DMS153 (cell line): ENCODE results near the gene KCNMA1.
A peak's percentile ranks its signal among the peaks of the same experiment; 100 is the strongest.

Experiments used
- DNase-seq: peaks from one replicate; lab custom pipeline; 2025; lab: John Stamatoyannopoulos, UW

The KCNMA1 gene

DNA sequence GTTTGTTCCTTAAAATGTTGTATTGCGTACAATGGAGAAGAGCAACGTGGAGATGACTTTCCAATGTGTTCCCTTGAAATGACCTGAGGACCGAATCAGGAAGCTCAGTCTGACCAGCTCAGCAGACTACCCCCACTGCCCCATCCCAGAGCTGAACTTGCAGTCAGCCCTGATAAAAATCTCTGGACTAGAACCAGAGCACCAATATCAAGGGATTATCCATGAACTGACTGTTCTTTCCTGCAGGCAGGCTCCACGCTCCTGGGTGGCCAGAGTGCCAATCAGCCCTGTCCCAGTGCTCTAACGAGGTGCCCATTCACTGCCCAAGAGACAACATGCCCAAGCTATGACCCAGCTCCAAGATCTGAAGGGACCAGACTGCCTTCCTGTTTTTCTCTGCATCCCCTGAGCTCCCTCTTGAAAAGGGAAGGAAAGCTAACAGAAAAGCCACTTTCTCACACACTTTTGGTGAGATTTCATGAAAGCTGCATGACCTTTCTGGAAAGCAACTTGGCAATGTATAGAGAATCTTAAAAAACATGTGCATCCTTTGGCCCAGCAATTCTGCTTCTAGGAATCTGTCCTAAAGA is 130.2 kb downstream of the KCNMA1 start:
- no peak for DNase-seq

DNA sequence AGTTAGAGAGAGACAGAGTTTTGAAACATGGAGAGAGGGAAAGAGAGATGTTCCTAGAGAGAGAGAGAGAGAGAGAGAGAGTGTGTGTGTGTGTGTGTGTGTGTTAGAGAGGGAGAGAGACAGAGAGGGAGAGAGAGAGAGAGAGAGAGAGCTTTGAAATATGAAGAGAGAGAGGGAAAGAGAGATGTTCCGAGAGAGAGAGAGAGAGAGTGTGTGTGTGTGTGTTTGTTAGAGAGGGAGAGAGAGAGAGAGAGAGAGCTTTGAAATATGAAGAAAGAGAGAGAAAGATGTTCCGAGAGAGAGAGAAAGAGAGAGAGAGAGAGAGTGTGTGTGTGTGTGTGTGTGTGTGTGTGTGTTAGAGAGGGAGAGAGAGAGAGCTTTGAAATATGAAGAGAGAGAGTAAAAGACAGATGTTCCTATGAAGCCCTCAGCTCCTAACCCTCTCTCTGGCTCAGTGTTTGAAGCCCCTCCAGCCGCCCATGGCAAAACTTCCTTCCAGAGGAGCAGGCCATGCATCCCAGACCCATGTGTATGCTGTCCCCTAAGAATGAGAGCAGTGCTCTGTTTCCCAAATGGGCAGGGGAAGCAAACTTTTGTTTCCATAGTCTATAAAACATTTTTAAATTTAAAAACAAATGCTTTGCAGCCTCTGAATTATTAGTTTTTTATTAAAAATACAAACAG is 130.9 kb downstream of the KCNMA1 start:
- no peak for DNase-seq

DNA sequence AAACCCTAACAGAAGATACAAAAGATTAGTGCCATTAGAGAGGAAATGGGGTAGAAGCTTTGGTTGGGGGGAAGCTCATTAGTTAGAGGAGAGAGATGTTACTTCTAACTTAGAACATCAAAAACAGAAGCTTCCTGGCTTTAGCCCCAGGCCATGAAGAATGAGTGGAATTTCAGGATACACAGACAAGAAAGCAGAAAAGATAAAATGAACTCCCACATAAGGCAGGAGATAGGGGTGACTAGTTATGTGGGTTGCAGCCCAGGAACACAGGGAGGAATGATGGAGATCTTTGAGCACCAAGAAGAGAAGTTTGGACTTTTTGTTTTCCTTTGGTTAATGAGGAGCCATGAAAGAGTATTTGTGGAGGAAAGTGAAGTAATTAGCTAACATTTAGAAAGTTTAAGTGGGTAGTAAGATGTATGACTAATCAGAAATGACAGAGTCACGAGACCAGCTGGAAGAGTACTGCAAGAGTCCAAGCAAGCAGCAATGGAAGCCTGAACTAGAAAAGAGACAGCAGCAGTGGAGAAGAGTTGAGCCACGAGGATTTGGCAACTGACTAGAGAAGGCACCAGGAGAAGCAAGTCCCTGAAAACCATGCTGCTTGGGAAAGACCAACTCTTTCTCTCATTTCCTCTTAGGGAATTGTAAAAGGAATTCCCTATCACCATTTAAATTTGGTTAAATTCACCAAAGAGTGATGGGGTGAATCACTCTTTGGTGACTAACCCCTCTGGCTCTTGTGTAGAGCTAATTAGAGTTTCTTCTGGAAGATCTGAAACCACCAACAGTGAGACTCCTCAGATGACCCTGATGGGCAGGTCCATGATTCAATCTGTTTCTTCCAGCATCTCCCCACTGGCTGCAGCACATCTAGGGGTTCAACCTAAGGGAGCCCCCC is 131.9 kb downstream of the KCNMA1 start:
- DNase-seq, result no peak

DNA sequence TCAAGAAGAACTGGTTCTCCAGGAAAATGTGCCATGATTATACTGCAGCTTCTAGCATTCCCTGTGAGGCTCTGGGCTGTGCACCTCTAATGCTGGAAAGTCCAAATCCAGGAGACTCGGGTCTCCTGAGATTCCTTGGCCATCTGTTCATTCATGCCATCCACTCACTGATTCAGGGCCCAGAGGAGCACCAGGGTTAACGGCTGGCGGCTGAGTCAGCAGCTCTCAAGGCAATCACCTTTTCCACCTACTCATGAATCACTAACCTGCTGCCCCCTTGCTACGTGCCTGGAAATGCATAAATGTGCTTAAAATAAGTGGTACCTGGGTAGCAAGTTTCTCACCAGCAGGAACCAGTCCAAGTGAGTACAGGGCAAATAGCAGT is 132.7 kb downstream of the KCNMA1 start:
- DNase-seq, result peak; percentile 9

DNA sequence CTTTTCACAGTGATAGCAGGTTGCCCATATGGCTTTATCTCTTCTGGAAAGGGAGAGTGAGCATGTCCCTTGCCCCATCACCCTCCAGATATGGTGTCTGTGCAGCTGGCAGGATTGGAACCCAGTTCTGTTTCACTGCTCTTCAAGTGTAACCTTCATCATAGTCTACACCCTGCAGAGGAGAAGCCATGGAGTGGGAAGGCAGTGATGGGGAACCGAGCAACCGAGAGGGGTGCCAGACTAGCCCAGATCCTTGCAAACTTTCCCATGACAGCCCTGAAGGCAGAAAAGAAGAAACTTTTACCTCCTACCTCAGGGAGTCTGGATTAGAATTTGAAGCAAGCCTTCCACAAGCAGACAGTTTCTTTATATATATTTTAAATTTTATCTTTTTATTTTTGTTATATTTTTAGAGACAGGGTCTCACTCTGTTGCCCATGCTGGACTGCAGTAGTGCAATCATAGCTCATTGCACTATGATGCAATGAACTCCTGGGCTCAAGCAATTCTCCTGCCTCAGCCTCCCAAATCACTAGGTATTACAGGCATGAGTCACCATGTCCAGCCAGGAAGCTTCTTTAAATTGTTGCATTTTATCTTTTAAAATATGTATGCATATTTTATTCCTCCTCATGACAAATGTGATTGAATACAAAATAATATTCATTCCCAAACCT is 133.3 kb downstream of the KCNMA1 start:
- no peak for DNase-seq

DNA sequence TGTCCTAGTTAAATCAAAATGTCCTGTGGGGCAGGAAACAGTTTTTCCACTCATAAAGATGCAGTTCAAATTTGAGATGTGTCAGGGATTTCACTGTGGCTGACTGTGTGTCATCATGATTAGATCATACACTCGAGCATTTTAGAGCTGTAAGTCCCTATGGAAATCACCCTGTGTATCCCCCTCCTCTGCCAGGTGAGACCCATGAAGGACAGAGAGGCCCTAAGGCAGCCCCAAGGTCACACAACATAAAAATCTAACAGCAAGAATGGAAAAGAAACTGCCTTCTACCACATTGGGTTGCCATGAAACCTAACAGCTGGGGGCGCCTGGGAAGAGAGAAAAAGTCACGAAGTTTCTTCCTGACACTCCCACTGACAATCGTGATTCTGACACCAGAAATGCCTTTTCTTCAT is 135.8 kb downstream of the KCNMA1 start:
- DNase-seq, result no peak

DNA sequence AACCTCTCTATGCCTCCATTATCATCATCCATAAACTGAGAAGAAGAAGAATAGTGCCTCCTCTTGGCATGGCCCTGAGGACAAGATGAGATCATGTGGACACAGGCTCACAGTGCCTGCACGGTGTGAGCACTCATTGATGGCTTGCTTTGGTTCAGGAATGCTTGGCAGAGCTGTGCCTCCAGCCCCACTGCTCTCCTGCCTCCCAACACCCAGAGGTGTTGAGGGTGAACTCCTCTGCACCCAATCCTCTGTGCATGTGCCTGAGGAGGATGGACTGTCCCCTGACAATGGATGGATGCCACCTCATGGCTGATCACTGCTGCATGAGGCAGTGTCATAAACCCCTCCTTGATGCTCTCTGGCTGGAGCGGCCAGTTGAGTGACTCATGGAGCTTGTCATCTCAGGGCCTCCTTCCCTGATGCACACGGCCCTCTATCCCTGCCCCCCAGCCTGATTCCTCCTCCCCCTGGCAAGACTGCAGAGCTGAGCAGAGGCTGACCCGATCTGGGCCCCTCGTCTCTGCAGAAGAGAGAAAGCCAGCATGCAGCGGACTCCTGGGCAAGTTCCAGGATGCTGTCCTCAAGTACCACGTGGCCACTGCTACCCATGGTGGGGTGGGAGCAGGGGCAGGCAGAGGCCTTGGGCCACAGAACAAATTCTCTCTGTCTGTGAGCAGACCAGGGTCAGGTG is 136.3 kb downstream of the KCNMA1 start:
- DNase-seq, result no peak

DNA sequence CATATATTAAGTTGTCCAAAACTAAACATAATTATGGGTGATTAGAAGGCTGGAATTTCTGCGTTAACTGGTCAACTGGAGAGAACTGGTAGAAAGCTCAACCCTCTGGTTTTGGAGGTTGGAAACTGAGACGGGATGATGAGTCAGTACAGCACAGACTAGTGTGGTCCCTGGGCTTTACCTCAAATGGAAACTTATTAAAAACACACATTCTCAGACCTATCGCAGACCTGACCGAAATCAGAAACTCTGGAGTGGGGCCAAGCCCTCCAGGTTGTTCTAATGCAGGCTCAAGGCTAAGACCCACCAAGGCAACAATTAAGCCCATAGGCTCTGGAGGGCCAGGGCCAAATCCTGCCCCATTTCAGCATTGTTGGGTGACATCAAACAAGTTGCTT is 136.9 kb downstream of the KCNMA1 start:
- no peak for DNase-seq

DNA sequence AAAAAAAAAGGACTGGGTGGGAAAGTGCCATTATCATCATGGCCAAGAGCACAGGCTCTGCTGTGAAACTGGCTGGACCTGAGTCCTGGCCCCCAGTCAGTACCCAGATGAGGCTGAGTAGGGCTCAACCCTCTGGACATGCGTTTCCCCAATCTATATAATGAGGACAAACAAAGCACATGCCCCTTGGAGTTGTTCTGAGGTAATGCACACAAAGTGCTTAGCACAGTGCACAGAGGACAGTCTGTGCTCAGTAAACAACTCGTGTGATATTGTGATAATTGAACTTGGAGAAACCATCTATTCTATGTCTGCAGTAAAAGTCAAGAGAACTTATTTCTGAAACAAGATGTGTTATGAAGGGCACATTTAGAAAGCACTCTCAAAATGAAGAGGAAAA is 138.8 kb downstream of the KCNMA1 start:
- no peak for DNase-seq

DNA sequence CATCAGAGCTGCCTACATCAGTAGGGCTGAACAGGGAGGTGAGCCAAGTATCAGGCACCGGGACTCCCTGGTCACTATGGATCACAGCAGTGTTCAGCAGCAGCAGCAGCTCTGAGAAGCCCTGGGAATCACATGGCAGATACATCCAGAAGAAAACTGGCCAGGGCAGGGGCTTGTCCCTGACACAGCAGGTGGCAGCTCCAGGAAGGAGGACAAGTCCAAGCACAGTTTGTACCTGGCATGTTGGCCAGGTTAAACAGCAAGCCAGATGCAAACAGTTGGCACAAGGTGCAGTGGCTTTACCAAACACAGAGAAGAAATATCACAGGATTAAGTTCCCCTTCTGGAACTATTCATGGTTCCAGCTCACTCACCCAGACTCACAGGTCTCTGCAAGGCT is 139.4 kb downstream of the KCNMA1 start:
- no peak for DNase-seq

DNA sequence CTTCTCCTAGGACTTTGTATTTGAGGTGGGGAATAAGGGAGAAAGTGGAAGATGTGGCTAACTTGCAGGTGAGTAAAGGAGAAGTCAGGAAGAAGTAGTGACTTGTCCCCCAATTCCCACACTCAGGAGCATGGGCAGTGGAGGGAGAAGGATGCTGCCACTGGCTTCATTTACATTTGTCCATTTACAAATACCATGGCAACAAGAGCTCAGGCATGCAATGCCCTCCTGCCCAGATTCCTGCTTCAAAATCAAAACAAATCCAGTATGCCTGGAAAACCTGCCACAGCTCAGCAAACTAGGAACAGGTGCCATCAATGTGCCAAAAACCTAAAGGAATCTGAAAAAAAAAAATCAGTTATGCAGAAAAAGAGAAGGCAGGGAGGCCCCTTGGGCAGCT is 139.9 kb downstream of the KCNMA1 start:
- no peak for DNase-seq

DNA sequence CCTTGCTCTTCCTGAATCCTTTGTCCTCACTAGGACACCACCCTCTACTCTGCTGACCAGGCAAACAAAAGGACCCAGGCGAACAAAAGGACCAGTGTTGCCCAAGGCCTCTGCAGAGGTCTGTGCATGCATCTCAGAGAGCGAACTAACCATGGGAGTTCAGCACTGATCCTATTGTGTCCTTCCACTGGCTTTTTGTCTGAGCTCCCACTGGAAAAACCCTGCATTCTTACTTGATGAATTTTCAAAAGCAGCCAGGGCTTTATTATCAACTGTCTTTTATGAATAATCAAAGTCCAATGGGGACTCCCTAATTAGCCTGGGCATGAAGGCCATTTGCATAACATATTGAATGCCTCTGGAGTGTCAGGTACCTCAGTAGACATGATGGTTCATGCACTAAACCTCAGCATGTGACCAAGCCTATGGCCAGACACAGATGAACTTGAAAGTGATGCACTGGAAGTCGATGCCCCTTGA is 140.6 kb downstream of the KCNMA1 start:
- DNase-seq, result no peak

DNA sequence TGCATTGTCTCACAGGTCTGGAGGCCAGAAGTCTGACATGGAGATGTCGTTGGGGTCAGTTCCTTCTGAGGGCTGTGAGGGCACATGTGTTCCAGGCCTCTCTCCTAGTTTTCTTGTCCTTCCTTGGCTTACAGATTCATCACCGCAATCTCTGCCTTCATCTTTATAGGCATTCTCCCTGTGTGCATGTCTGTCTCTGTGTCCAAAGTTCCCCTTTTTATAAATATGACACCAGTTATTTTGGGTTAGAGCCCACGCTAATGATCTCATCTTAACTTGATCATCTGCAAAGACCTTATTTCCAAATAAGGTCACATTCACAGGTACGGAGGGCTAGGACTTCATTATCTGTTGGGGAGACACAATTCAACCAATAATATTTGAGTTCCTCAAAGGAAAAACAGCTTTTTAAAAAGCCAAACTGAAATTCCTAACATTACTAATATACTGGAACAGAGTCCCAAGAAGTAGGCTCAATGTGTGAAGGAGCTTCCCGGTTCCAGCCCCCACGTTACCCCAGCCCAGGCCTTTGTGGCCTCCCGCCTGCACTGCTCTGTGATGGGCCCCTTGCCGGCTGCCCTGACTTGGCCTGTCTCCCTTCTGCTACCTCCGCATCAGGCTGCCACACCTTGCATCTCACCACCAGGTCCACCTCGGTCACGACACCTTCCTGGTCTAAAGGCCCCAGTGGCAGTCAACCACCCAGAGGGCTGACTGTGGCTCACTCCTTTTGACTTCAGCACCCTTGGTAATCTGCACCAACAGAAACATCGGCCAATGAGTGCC is 142.7 kb downstream of the KCNMA1 start:
- DNase-seq, result no peak

DNA sequence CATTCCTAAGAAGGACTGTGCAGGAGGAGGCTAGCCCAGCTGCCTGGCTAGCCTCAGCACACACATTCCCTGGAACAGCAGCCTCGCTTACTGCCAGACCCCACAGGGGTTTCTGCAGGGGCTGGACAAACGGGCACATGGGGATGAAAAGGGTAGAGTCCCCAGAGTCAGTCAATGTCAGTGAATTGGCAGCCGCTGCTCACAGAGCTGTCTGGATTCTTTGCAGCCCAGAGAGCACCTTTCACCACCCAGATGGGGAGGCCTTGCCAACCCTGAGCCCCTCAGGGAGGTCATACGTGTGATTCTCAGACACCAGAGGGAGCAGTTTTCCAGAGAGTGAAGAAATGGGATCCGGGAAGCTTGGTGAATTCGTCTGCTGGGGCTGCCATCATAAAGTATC is 143.3 kb downstream of the KCNMA1 start:
- no peak for DNase-seq

DNA sequence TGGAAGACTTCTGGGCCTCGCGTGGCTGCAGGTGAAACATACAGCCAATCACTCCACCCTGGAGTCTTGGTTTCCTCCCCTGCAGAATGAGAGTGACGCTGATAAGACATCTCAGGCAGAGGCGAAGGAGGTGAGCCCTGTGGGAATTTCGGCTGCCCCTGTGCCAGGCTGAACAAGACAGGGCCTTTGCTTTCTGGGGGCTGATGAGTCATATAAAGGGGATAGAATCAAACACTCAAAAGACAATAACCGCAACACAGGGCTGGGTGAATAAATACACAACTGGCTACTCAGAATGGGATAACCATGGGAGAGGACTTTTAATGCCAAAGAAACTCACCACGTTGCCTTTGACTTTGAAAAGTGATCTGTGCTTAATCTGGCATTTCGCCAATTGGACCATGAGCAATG is 143.8 kb downstream of the KCNMA1 start:
- no peak for DNase-seq

DNA sequence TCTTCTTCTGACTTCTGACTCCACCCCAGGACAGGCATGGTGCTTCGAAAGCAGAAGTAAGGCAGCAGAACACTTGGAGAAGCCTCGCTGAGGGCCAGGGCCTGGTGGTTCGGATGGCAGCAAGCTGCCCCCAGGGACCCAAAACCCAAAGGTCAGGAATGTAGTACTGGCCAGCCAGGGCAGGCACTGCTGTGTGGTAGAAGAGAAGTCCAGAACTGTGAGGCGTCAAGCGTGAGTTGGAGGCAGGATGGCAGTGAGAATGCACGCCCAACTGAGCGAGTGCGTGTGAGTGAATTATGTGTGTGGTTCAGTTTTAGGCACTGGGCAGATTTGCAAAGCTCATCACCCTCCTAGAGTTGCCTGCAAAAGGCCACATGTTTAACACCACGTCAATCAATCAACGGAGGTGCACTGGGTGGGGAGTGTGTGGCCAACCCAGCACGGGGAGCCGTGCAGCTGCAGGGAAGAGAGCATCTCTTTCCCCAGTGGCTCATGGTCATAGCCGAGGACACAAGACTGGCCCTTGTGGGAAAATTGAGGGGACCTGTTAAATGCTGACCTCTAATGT is 144.3 kb downstream of the KCNMA1 start:
- no peak for DNase-seq

DNA sequence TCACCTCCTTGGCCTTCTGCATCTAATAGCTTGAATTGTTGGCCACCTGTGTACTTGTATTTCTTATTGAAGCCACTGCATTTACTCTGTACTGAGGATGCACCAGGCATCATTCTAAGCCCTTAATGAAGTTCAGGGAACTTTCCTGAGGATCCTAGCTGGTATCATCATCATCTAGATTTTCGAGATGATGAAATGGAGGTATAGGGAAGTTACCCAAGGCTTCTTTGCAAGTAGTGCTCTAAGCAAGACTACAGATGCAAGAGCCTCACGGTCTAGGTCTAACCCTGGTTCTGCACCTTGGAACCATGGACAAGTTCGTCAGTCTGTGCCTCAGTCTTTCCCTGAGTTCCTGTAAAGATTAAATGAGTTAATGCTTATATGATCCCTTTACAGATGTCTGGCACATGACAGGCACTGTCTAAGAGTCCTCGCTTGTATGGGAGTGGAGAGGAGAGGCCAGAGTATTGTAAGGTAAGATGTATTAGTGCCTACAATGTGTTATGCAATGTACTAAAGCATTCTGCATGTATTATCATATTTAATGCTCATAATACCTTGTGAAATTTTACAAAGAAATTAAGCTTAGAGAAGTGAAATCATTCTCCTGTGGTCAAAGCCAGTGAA is 145.1 kb downstream of the KCNMA1 start:
- DNase-seq, result no peak

DNA sequence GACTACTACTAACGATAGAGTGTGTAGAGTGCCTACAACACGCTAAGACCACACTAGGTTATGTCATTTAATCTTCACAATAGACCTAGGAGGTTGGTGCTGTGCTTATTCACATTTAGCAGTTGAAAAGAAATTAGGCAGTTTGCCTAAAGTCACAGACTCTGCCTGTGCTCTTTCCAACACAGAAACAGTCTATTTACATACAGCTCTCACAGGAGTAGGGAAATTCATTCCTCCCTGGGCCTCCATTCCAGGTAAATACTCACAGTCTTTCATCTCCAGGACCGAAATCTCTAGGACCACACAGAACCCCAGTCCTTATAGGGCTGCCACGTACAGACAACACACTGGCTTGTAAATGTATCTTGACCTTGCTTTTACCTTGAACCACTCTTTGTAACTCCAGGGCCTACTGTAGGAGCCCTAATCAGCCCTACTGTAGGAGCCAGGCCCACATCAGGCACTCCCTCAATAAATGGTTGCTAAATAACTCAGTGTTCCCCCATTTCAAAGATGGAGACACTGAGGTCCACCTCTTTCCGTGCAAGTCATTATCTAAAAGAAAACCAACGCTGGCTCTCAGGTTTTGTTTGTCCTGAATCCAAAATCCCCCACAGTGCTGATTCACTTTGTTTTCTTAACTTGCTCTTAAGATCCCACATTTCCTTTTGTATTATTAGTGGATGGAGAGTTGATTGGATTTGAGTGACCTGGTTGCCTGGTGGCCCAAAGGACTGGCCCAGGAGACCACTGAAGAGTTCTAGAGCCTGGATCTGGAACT is 146.9 kb downstream of the KCNMA1 start:
- DNase-seq, result no peak

DNA sequence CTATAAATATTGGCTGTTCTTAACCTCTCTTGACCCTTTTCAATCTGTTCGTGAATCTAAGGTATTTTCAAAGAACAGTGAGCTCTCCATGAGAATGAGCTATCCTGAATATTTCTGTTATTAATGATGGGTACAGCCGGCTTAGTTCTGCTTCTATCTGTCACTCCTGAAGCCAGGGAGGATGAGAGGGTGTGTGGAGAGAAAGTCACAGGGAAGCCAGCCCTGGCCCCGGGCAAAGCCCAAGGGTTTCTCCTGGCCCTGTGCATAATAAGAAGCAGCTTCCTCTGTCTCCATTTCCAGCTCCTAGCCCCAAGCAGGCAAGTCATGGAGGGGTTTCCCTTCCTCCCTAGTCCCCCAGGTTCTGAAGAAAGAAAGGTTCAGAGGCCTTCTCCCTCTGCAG is 151.1 kb downstream of the KCNMA1 start:
- DNase-seq, result no peak
